Stimulated activated CD8-positive, alpha-beta memory T cell treated with anti-CD3 and anti-CD28 coated beads, Interleukin-7, amount 100 ng/mL, for 1 hour (primary cell): ENCODE data around the gene HS3ST3B1.
A peak's percentile ranks its signal among the peaks of the same experiment; 100 is the strongest.

ENCODE experiments used
- DNase-seq, 2 donors: peaks; one replicate each; pipeline ENCODE4 v3.0.0-alpha.2; 2020; ENCODE audit warnings: low read depth in 2 of 2

The HS3ST3B1 gene

GRCh38 chr17:14300575-14301278 is at the start of gene HS3ST3B1:
Gene HS3ST3B1, plus strand, starts transcription at chr17:14301081. Its CDS starts 438 bp downstream, at chr17:14301519.
- DNase-seq: peak; percentile 96 to 98

- no peak for DNase-seq
These were observed 39.5 kb upstream of the HS3ST3B1 start for GRCh38 chr17:14261406-14261805.

- DNase-seq: no peak
These were observed 32.6 kb upstream of the HS3ST3B1 start for GRCh38 chr17:14268264-14268663.

GRCh38 chr17:14269473-14269872 is 31.4 kb upstream of the HS3ST3B1 start:
- DNase-seq: no peak

GRCh38 chr17:14270508-14270907 is 30.4 kb upstream of the HS3ST3B1 start:
- DNase-seq: no peak

GRCh38 chr17:14276535-14277250 is 24.2 kb upstream of the HS3ST3B1 start:
- no peak for DNase-seq

- no peak for DNase-seq
These were observed 19.4 kb upstream of the HS3ST3B1 start for GRCh38 chr17:14281530-14281929.

GRCh38 chr17:14282726-14283125 is 18.2 kb upstream of the HS3ST3B1 start:
- DNase-seq: no peak

GRCh38 chr17:14289162-14289561 is 11.7 kb upstream of the HS3ST3B1 start:
- no peak for DNase-seq

GRCh38 chr17:14294876-14295275 is 6.0 kb upstream of the HS3ST3B1 start:
- DNase-seq: no peak

- no peak for DNase-seq
These were observed 5.2 kb upstream of the HS3ST3B1 start for GRCh38 chr17:14295676-14296075.

GRCh38 chr17:14296166-14296910 is 4.5 kb upstream of the HS3ST3B1 start:
- DNase-seq: no peak

- DNase-seq: no peak
These were observed 3.6 kb upstream of the HS3ST3B1 start for GRCh38 chr17:14297161-14297851.

- DNase-seq: no peak
These were observed 2.5 kb upstream of the HS3ST3B1 start for GRCh38 chr17:14298221-14298946.

- no peak for DNase-seq
These were observed 2.0 kb upstream of the HS3ST3B1 start for GRCh38 chr17:14298947-14299279.

GRCh38 chr17:14299280-14300141 is 1.4 kb upstream of the HS3ST3B1 start:
- DNase-seq: no peak

- DNase-seq: no peak
These were observed 604 bp downstream of the HS3ST3B1 start for GRCh38 chr17:14301279-14302090.

GRCh38 chr17:14302091-14302430 is 1.2 kb downstream of the HS3ST3B1 start:
- DNase-seq: no peak

- DNase-seq: peak; percentile 70 to 72
These were observed 1.7 kb downstream of the HS3ST3B1 start for GRCh38 chr17:14302431-14303099.
